ENCODE measurements around the gene LYSMD3. TPM values are rescaled to one million over a fixed set of nuclear protein-coding genes. Genes with fewer than 3 reads are reported as not detected.

LYSMD3 gene
- total and polyA plus RNA-seq, 9 of the 15 experiments (the other 6 are each of a cell fraction or from before 2014, with no cell fraction given) = 9.5 to 42.3 (median 20.7) TPM

DNA sequence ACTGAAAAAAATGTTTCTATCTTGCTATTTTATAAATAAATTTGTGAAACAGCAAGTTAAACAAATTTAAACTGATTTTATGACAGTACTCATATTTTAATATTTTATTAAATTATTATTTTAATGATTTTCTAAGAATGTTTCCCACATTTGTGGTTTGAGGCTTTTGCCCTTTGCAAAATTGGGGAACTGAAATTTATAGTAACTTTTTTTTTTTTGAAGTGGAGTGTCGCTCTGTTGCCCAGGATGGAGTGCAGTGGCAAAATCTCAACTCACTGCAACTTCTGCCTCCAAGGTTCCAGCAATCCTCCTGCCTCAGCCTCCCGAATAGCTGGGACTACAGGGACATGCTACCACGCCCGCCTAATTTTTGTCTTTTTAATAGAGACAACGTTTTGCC is 22.0 kb upstream of the LYSMD3 start (continued):
- TF ChIP-seq ZNF436 (CRISPR knock-in tag; IDR thresholded peaks at IDR 0.05) (no peak), SREBF1 (IDR thresholded peaks at IDR 0.05; ENCODE audit: borderline replicate concordance, low read depth, low read length) (no peak)

DNA sequence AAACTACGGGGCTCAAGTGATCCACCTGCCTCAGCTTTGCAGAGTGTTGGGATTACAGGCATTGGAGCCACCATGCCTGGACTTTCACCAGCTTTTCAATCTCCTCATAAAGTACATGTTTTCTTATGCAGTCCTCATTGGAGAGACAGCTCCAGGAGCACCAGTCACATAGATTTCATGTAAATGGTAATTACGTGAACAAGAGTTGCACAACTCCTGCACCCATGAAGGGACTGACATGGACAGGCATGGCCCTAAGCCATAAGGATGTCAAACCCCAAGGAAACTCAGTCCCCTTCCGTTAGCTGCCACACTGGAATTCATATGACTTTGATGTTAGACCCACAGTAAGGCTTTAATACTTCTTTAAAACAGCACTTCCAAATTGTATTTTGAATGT is 21.6 kb upstream of the LYSMD3 start:
- FAIRE-seq (no peak), DNase-seq (ENCODE audit: extremely low read depth in 1 of 4, low spot score in 3 of 4) (no peak), ATAC-seq (no peak)
- in situ Hi-C loops (cut with MboI) (no loop called here), intact Hi-C loops (cut with micrococcal nuclease) (no loop called here)
- H3K27me3 ChIP-seq (ENCODE audit: control insufficient read depth in 2 of 2, insufficient read depth in 2 of 2, low read length in 2 of 2) = no peaks in the 10 kb centered on the region
- H3K27ac ChIP-seq (ENCODE audit: extremely low read depth, low read depth, low read length) = no peak overlapping the region
- TF ChIP-seq MECOM (CRISPR knock-in tag; IDR thresholded peaks at IDR 0.05) (no peak), CEBPB (tag; IDR thresholded peaks at IDR 0.05) (peak; percentile 57)
- H3K4me3 ChIP-seq = no peak overlapping the region
- no peaks in the 10 kb centered on the region for H3K9me1 ChIP-seq (ENCODE audit: control insufficient read depth, insufficient read depth, low read length)
- 87% methylated on average over 3 of the region's 3 CpGs for WGBS (ENCODE audit: insufficient coverage, low coverage, missing lambda C conversion rate)
- H3K4me2 ChIP-seq (ENCODE audit: insufficient read depth, low read length) = no peak overlapping the region
- H3K9ac ChIP-seq (ENCODE audit: insufficient read depth in 1 of 2, low read depth in 2 of 2, low read length in 2 of 2) = no peak overlapping the region
- no peaks in the 10 kb centered on the region for H3K36me3 ChIP-seq (ENCODE audit: control insufficient read depth, insufficient read depth, low read length)
- H3K79me2 ChIP-seq (ENCODE audit: control insufficient read depth, insufficient read depth, low read length) = no peaks in the 10 kb centered on the region
- no TSS peak for BruUV-seq (replicated peaks)
- no peak overlapping the region for H2AFZ ChIP-seq (ENCODE audit: low read depth, low read length)
- H3K4me1 ChIP-seq (replicated peaks in 1 of 2; ENCODE audit: control insufficient read depth in 2 of 2, insufficient read depth in 2 of 2, low read length in 2 of 2) = peaks cover 3 to 11% of the 10 kb centered on the region in 2 experiments; a peak in 4 of 5 replicates
- no peaks in the 10 kb centered on the region for H3K9me3 ChIP-seq (replicated peaks; ENCODE audit: control insufficient read depth, insufficient read depth, low read depth, low read length)
- CTCF ChIA-PET (ENCODE audit: low intra/inter-chr PET ratio) = no interaction called here
- no peaks in the 10 kb centered on the region for H4K20me1 ChIP-seq (replicated peaks; ENCODE audit: control insufficient read depth, insufficient read depth, low read length)
- POLR2A ChIA-PET = interaction anchor here (0.6 kb wide), 1 partner anchor 12 kb away, joined by 3 read pairs; no protein-coding TSS in a partner anchor

DNA sequence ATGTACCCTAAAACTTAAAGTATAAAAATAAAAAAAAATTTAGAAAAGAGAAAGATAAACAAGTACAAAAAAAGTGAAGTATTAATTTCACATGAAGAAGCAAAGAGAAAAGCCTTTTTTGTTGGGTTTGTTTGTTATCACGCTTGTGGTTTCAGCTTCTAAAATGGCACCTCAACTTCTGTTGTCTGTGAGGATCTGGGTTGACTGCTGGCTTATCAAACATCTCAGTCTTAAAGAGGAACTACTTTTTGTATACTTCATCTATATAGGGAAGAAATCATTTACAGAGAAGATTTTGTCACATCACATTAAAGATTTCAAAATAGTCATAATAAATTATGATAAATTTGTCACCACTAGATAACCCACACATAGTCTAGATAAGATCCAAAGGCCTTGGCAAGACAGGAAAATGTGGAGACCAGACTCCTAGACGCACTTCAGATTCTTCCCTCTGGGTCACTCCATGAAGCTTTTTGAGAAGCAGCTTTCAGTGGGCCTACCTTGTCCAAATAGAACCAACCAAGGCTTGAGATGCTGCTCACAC is 20.4 kb upstream of the LYSMD3 start:
- in situ Hi-C loops (cut with MboI) (no loop called here), intact Hi-C loops (cut with micrococcal nuclease) (no loop called here)
- DNase-seq (ENCODE audit: extremely low read depth in 1 of 4, low spot score in 3 of 4) (peak in 1 of 4 experiments; percentile 40), ATAC-seq (peak; percentile 30), FAIRE-seq (no peak)
- no peaks in the 10 kb centered on the region for H4K20me1 ChIP-seq (replicated peaks; ENCODE audit: control insufficient read depth, insufficient read depth, low read length)
- H3K4me1 ChIP-seq (replicated peaks in 1 of 2; ENCODE audit: control insufficient read depth in 2 of 2, insufficient read depth in 2 of 2, low read length in 2 of 2) = peaks cover 3 to 11% of the 10 kb centered on the region in 2 experiments; a peak in 4 of 5 replicates
- H3K9me1 ChIP-seq (ENCODE audit: control insufficient read depth, insufficient read depth, low read length) = no peaks in the 10 kb centered on the region
- WGBS (ENCODE audit: insufficient coverage, low coverage, missing lambda C conversion rate) = 19% methylated on average over 2 of the region's 2 CpGs
- no peaks in the 10 kb centered on the region for H3K36me3 ChIP-seq (ENCODE audit: control insufficient read depth, insufficient read depth, low read length)
- no peak overlapping the region for H3K27ac ChIP-seq (ENCODE audit: extremely low read depth, low read depth, low read length)
- H3K4me2 ChIP-seq (ENCODE audit: insufficient read depth, low read length) = no peak overlapping the region
- H3K4me3 ChIP-seq = no peak overlapping the region
- peak overlapping the region; percentile 52 for H2AFZ ChIP-seq (ENCODE audit: low read depth, low read length)
- POLR2A ChIA-PET = interaction anchor here (0.7 kb wide), 1 partner anchor 77 kb away, joined by 3 read pairs; no protein-coding TSS in a partner anchor
- no peaks in the 10 kb centered on the region for H3K27me3 ChIP-seq (ENCODE audit: control insufficient read depth in 2 of 2, insufficient read depth in 2 of 2, low read length in 2 of 2)
- no TSS peak for BruUV-seq (replicated peaks)
- no peak overlapping the region for H3K9ac ChIP-seq (ENCODE audit: insufficient read depth in 1 of 2, low read depth in 2 of 2, low read length in 2 of 2)
- no peaks in the 10 kb centered on the region for H3K9me3 ChIP-seq (replicated peaks; ENCODE audit: control insufficient read depth, insufficient read depth, low read depth, low read length)
- CTCF ChIA-PET (ENCODE audit: low intra/inter-chr PET ratio) = no interaction called here
- H3K79me2 ChIP-seq (ENCODE audit: control insufficient read depth, insufficient read depth, low read length) = no peaks in the 10 kb centered on the region
- TF ChIP-seq ARID1B (IDR thresholded peaks at IDR 0.05) (no peak; the same call in 1 of the 2 replicates), GATAD2B (IDR thresholded peaks at IDR 0.05; ENCODE audit: borderline replicate concordance) (0 out of 2 replicates have a peak, but pooled peaks have one; percentile 33), ZNF324 (CRISPR knock-in tag; IDR thresholded peaks at IDR 0.05) (no peak), ZNF274 (IDR thresholded peaks at IDR 0.05; ENCODE audit: borderline replicate concordance, low read depth, low read length) (no peak), CEBPB (tag; IDR thresholded peaks at IDR 0.05) (no peak)
- TF ChIP-seq, protein P1, sequence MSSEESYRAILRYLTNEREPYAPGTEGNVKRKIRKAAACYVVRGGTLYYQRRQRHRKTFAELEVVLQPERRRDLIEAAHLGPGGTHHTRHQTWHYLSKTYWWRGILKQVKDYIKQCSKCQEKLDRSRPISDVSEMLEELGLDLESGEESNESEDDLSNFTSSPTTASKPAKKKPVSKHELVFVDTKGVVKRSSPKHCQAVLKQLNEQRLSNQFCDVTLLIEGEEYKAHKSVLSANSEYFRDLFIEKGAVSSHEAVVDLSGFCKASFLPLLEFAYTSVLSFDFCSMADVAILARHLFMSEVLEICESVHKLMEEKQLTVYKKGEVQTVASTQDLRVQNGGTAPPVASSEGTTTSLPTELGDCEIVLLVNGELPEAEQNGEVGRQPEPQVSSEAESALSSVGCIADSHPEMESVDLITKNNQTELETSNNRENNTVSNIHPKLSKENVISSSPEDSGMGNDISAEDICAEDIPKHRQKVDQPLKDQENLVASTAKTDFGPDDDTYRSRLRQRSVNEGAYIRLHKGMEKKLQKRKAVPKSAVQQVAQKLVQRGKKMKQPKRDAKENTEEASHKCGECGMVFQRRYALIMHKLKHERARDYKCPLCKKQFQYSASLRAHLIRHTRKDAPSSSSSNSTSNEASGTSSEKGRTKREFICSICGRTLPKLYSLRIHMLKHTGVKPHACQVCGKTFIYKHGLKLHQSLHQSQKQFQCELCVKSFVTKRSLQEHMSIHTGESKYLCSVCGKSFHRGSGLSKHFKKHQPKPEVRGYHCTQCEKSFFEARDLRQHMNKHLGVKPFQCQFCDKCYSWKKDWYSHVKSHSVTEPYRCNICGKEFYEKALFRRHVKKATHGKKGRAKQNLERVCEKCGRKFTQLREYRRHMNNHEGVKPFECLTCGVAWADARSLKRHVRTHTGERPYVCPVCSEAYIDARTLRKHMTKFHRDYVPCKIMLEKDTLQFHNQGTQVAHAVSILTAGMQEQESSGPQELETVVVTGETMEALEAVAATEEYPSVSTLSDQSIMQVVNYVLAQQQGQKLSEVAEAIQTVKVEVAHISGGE (CRISPR knock-in tag; IDR thresholded peaks at IDR 0.05) = no peak

All from K562 (cell line).